ENCODE data around the gene PTPDC1. TPM values are rescaled to one million over a fixed set of nuclear protein-coding genes. Genes with fewer than 3 reads are reported as not detected.
A peak's percentile ranks its signal among the peaks of the same experiment; 100 is the strongest.
"Not testable (repeated sequence)": the region's sequence is repeated elsewhere in the genome, so short reads cannot be mapped to it uniquely, and the experiment has no call there.

Gene PTPDC1
- total RNA-seq, 2 donors from 2014 or later: 11.7 to 12.2 TPM

GRCh38 chr9:94086486-94087345 lies 2.5 kb downstream of the PTPDC1 start:
- Histone ChIP-seq H3K27ac (no peak overlapping the region), H3K36me3 (replicated peaks in 1 of 2; ENCODE audit: insufficient read depth in 1 of 2, low read depth in 2 of 2) (no peaks in the 10 kb centered on the region), H3K4me1 (no peaks in the 10 kb centered on the region), H3K9me3 (no peaks in the 10 kb centered on the region), H3K4me3 (no peak overlapping the region), H3K27me3 (no peaks in the 10 kb centered on the region)
- DNase-seq (peak in 1 of 4 donors; percentile 25), ATAC-seq (no peak)
- intact Hi-C loops (cut with DNase I): no loop called here
- 45 to 55% methylated on average over 3 of the region's 3 CpGs for WGBS, 2 donors
- TF ChIP-seq CTCF (IDR thresholded peaks at IDR 0.05) (no peak), POLR2A (IDR thresholded peaks at IDR 0.05) (no peak)

GRCh38 chr9:94094219-94095145 lies 10.2 kb downstream of the PTPDC1 start:
- intact Hi-C loops (cut with DNase I); H3K27me3 ChIP-seq; H3K27ac ChIP-seq; H3K9me3 ChIP-seq; H3K36me3 ChIP-seq (replicated peaks in 1 of 2; ENCODE audit: insufficient read depth in 1 of 2, low read depth in 2 of 2); ATAC-seq; DNase-seq; H3K4me3 ChIP-seq; H3K4me1 ChIP-seq: not testable (repeated sequence)
- 92 to 96% methylated on average over 21 to 27 of the region's 33 CpGs for WGBS, 2 donors

GRCh38 chr9:94096819-94097577 lies 12.7 kb downstream of the PTPDC1 start:
- Histone ChIP-seq H3K9me3 (no peaks in the 10 kb centered on the region), H3K27me3 (no peaks in the 10 kb centered on the region), H3K4me1 (no peaks in the 10 kb centered on the region), H3K27ac (no peak overlapping the region), H3K4me3 (no peak overlapping the region), H3K36me3 (replicated peaks in 1 of 2; ENCODE audit: insufficient read depth in 1 of 2, low read depth in 2 of 2) (no peaks in the 10 kb centered on the region)
- ATAC-seq (no peak), DNase-seq (no peak)
- intact Hi-C loops (cut with DNase I): no loop called here
- no peak for TF ChIP-seq CTCF (IDR thresholded peaks at IDR 0.05)
- WGBS, 2 donors: 90 to 93% methylated on average over 9 of the region's 9 CpGs

- Histone ChIP-seq H3K9me3 (no peaks in the 10 kb centered on the region), H3K4me1 (no peaks in the 10 kb centered on the region), H3K36me3 (replicated peaks in 1 of 2; ENCODE audit: insufficient read depth in 1 of 2, low read depth in 2 of 2) (no peaks in the 10 kb centered on the region), H3K27ac (no peak overlapping the region), H3K27me3 (no peaks in the 10 kb centered on the region), H3K4me3 (no peak overlapping the region)
- 84 to 86% methylated on average over 6 of the region's 6 CpGs for WGBS, 2 donors
- ATAC-seq (peak; percentile 38), DNase-seq (peak in 2 of 4 donors; percentile 16 to 46)
- TF ChIP-seq CTCF (IDR thresholded peaks at IDR 0.05): no peak
- no peak for TF ChIP-seq POLR2A (IDR thresholded peaks at IDR 0.05)
- intact Hi-C loops (cut with DNase I): no loop called here
These were observed 13.6 kb downstream of the PTPDC1 start for GRCh38 chr9:94097788-94098414.
